Measurements from ENCODE around the gene PTPRF. TPM values are rescaled to one million over a fixed set of nuclear protein-coding genes. Genes with fewer than 3 reads are reported as not detected.
A peak's percentile ranks its signal among the peaks of the same experiment; 100 is the strongest.

PTPRF gene
- total and polyA plus RNA-seq, 8 donors: 123 to 279 (median 195) TPM

DNA sequence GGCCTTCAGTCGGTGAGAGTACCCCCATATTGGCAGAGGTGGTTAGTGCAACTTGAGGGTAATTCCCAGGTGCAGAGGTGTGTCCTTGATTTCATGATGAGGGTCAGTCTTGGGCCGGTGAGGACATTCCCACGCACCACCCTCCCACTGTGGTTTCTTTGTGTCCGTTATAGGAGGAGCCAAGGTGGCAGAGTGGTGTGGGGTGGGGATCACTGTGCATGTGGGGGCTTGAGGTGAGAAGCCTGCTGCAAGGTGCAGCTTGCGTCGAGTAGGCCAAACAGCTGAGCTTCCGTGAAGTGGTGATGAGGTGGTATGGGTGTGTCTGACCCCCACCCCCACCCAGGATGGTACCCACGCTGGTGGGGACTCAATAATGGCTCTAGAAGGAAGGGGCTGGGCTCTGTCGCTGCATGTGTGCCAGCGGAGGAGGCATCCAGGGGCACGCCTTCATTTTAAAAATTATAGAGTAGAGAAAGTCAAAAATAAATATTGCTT, 6.2 kb downstream of the PTPRF start:
- Histone ChIP-seq H3K4me3 (no peak overlapping the region), H3K9me3 (no peaks in the 10 kb centered on the region), H3K36me3 (no peaks in the 10 kb centered on the region), H3K4me1 (peaks cover 0 to 17% of the 10 kb centered on the region in 2 donors), H3K27me3 (peaks cover 0 to 11% of the 10 kb centered on the region in 2 donors), H3K27ac (no peak overlapping the region)
- ATAC-seq: no peak
- intact Hi-C loops (cut with DNase I): no loop called here
- no peak for DNase-seq
- TF ChIP-seq, protein P1, sequence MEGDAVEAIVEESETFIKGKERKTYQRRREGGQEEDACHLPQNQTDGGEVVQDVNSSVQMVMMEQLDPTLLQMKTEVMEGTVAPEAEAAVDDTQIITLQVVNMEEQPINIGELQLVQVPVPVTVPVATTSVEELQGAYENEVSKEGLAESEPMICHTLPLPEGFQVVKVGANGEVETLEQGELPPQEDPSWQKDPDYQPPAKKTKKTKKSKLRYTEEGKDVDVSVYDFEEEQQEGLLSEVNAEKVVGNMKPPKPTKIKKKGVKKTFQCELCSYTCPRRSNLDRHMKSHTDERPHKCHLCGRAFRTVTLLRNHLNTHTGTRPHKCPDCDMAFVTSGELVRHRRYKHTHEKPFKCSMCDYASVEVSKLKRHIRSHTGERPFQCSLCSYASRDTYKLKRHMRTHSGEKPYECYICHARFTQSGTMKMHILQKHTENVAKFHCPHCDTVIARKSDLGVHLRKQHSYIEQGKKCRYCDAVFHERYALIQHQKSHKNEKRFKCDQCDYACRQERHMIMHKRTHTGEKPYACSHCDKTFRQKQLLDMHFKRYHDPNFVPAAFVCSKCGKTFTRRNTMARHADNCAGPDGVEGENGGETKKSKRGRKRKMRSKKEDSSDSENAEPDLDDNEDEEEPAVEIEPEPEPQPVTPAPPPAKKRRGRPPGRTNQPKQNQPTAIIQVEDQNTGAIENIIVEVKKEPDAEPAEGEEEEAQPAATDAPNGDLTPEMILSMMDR (IDR thresholded peaks at IDR 0.05): no peak

DNA sequence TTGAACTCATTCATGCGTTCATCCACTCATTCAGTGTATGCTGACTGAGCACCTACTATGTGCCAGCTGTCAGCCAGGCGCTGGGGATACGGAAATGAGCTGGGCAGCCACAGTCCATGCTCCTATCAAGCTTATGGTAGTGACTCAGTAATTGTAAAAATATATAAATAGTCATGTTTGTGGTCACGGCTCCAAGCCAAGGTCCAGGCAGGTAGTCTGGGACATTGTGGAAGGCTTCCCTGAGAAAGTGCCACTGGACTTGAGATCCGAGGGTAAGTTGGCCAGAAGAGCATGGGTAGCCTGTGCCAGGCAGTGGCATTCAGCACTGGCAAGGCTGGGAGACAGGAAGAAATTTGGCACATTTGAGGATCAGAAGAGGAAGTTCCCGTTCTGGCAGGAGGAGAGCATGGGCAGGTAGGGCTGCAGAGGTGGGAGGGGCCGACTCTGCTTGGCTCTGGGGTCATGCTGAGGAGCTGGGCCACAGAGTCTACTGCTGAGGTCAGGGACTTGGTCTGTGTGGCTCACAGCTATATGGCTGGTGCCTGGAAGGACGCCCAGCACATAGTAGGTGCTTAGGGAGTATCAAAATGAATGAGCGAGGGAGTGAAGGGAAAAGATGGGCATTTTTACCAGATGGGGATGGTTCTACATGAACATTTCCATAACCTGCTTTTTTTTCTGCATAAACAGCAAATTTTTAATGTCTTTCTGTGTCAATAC, 6.9 kb downstream of the PTPRF start:
- TF ChIP-seq, protein P1 (IDR thresholded peaks at IDR 0.05): no peak
- peak in 1 of 4 donors; percentile 39 for DNase-seq
- Histone ChIP-seq H3K4me3 (no peak overlapping the region), H3K36me3 (no peaks in the 10 kb centered on the region), H3K27me3 (peaks cover 0 to 5% of the 10 kb centered on the region in 2 donors), H3K9me3 (no peaks in the 10 kb centered on the region), H3K27ac (no peak overlapping the region), H3K4me1 (peaks cover 0 to 10% of the 10 kb centered on the region in 2 donors)
- ATAC-seq: peak; percentile 49
- intact Hi-C loops (cut with DNase I): no loop called here

DNA sequence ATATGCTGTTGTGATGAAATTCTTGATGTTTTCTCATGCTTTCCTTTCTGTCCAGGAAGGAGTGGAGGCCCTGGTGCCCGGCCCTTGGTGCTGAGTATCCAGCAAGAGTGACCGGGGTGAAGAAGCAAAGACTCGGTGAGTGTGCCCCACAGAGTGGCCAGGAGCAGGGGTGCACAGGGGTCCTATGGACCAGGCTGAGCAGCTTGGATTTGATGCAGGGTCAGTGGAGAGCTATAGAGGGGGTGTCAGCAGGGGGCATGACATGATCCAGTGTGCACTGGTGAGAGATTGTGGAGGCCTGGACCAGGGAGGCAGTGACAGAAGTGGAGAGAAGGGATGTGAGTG, 7.4 kb downstream of the PTPRF start:
- Histone ChIP-seq H3K36me3 (no peaks in the 10 kb centered on the region), H3K27ac (no peak overlapping the region), H3K27me3 (no peaks in the 10 kb centered on the region), H3K4me3 (no peak overlapping the region), H3K4me1 (peaks cover 0 to 7% of the 10 kb centered on the region in 2 donors), H3K9me3 (no peaks in the 10 kb centered on the region)
- DNase-seq (no peak), ATAC-seq (no peak)
- intact Hi-C loops (cut with DNase I): no loop called here
- TF ChIP-seq, protein P1 (IDR thresholded peaks at IDR 0.05): no peak

DNA sequence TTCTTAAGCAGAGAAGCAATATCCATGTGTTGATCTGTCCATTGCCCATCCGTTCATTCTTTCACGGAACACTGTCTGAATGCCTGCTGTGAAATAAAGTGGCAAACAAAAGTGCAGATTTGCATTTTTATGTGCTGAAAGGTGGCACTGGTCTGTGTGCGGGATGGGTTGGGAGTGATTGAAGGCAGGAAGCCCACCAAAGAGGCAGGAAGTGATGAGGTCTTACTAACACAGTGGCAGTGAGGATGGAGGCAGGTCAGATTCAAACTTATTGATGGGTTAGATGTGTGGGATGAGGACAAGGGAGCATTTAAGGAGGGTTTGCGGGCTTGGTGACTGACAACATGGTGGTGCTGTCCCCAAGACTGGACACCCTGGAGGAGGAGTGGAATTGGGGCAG, 8.3 kb downstream of the PTPRF start:
- Histone ChIP-seq H3K27ac (no peak overlapping the region), H3K4me1 (peaks cover 0 to 7% of the 10 kb centered on the region in 2 donors), H3K27me3 (no peaks in the 10 kb centered on the region), H3K9me3 (no peaks in the 10 kb centered on the region), H3K36me3 (no peaks in the 10 kb centered on the region), H3K4me3 (no peak overlapping the region)
- ATAC-seq (no peak), DNase-seq (no peak)
- intact Hi-C loops (cut with DNase I): no loop called here
- TF ChIP-seq, protein P1 (IDR thresholded peaks at IDR 0.05): no peak

DNA sequence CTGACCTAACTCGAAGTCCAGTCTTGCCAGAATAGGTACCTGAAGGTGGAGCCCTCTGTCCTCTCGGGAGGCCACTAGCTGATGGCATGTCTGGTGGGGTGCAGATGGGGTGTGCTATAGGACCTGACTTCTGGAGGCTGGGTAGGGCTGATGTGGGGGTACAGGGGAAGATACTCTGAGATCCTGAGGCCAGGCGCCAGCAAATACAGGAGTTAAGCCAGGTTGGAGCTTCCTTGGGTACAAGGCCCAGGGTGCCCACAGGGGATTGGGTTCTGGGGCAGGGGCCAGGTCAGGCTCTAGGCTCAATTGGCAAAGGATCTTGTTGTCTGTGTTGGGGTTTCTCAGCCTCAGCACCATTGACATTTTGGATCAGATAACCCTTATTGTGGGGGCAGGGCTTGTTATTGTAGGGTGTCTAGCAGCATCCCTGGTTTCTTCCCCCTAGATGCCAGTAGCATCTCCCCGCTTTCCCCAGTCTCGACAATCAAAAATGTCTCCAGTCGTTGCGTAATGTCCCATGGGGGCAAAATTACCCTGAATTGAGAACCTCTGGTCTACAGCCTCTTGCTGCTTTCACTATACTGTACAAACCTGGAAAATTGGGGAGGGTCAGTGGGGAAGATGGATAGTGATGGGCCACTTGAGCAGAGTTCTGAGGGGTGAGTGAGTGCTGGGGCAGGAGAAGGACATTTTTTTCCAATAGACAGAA, 9.2 kb downstream of the PTPRF start:
- no peak for ATAC-seq
- intact Hi-C loops (cut with DNase I): no loop called here
- Histone ChIP-seq H3K4me3 (no peak overlapping the region), H3K27ac (no peak overlapping the region), H3K27me3 (no peaks in the 10 kb centered on the region), H3K4me1 (peaks cover 0 to 7% of the 10 kb centered on the region in 2 donors), H3K9me3 (no peaks in the 10 kb centered on the region), H3K36me3 (no peaks in the 10 kb centered on the region)
- DNase-seq: no peak
- TF ChIP-seq, protein P1 (IDR thresholded peaks at IDR 0.05): no peak

Data from left lung (tissue), 10 donors.